HG02884 (cell line): Measurements from ENCODE around the gene MCC.

Experiments used
- ATAC-seq: cut with Tn5 transposase; IDR thresholded peaks from one replicate; pipeline ENCODE4 v1.9.1; 2021; ENCODE audit warnings: mild to moderate bottlenecking, moderate library complexity; ENCODE audit not compliant: unreplicated experiment

Gene MCC

DNA sequence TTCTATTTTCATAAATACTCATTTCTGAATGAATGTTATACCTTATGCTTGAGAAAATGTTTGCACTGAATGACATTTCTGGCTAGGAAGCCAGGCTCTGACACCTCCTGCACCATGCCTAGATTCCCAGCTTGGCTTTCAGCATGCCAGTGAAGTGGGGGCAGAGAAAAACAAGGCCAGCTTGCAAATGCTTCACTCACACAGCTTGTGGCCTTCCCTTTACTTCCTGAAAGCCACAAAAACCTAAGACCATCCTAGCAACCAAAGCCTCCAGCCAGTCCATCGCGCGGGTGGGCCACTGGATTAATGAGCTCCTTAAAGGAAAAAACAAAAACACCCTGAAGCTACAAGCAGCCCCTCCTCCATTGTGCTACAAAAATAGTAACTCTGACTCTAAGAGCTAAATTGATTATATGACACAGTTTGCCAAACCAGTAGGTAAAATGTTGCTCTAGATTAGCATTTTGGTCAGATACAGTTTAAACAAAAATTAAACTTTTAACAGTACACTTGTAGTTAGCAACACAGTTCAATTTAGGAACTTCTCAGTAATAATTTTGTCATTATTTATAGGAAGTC lies 213.3 kb downstream of the MCC start:
- no peak for ATAC-seq

- ATAC-seq = no peak
Observed at GRCh38 chr5:113273948-113274347, 214.3 kb downstream of the MCC start.

DNA sequence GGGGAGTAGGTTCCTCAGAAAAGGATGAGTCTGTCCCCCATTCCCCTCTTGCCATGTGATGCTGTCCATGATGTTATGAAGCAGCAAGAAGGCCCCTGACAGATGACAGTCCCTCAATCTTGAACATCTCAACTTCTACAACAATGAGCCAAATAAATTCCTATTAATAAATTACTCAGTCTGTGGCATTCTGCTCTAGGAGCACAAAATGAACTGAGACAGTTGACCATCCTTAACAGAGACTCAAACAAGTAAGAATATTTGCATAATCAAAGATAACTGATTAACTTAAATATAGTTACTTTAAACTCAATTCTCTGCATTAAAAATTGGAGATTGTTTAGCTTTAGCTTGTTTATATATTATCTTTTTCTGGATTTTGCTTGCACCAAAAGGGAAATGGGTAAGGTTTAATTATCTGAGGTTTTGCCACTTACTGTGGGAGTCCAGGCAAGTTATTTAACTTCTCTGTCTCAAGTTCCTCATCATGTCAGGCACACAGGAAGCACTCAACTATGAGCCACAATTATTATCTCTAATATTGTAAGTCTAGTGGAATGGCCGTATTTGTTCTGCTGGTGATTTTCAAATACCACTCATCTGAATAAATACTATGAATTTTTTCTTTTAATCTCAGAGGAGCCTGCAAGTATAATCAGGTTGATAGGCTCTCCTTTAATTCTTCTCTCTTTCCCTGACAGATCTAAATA lies 216.4 kb downstream of the MCC start:
- no peak for ATAC-seq

DNA sequence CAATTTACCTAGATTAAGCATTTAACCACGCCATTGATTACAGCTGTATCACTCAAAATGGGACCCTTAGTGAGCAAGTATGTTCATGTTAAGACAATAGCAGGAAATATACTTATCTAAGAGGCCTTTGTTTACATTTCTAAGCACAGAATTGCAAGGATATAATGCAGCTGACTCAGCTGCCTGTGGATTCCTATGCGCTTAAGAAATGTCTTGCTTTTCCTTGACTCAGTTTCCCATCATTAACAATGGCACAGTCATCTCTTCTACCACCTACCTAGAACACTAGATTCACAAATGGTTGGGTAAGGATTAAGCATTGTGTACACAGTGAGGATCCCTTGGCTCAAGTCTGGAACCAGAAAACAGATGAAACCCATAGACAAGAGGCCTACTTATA lies 217.2 kb downstream of the MCC start:
- no peak for ATAC-seq

DNA sequence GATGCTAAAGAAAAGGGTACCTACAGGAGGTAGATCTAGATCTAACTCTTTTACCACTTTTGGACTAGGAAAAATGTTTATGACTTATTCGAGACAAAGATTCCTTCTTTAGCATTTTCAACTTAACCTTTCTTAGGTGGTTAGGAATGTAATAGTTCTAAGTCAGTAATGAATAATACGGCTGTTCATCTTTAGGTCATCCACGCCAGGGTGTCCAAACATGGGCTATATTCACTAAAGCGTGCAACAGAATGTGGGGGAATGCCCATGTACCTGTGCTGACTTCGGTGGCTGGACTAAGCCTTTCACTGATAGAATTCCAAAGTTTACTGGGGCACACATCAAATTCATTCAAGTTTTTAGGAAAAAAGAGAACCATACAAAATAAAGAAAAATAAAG lies 218.2 kb downstream of the MCC start:
- ATAC-seq = no peak

DNA sequence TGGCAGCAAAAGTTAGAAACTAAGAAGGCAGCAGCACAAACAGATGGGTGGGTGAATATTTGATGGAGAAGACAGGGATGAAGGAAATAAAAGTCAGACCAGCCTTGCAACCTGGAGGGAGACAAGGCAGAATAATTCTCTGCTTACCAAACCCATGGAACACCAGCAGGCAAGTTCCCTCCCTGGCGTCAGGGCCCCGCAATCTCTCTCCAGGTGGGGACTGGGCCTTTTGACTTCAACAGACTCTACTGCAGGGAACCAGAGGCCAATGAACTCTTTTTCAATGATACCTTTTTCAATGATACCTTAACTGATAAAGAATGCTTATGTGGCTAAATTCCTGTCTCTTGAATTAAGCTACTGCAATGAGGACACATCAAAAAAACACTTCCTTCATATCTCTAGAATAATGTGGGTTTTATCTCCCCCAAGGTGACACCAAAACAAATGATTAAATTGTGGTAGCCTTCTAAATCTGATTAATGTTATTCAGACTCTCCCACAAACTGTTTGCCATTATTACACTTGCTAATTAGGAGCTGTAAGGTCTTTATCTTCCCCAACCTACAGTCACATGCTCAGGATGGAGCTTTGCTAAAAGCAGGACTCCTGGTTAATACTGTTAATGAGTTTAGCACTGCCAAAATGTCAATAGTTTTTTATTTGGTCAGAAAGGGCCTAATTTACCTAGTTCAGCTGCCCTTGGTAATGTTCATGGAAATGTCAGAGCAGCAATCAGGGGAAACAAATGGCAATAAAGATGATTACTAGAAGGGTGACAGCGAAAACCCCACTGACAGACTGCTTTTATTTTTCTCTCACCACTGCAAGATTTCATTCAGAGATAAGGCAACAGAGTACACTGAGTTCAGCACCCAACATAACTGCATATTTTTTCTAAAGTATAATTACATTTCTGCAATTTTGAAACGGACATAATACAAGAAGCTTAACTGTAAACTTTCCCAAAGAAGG lies 218.9 kb downstream of the MCC start:
- no peak for ATAC-seq

- no peak for ATAC-seq
Observed at GRCh38 chr5:113268232-113268631, 220.0 kb downstream of the MCC start.

GRCh38 chr5:113267361-113267900 lies 220.8 kb downstream of the MCC start:
- no peak for ATAC-seq

DNA sequence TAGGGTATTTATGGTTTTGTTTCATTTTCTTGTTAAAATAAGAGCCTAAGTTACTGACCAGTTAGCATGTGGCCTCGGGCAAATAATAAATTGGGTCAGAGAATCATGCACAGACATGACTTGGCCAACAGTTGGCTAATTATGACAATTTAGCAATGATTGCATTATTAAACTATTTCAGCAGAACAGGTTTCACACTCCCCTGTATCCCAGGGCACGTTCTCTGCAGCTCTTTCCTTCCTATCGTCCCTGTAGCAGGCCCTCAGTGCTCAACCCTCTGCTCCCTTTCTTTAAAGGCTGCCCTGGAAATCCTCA lies 221.4 kb downstream of the MCC start:
- no peak for ATAC-seq

DNA sequence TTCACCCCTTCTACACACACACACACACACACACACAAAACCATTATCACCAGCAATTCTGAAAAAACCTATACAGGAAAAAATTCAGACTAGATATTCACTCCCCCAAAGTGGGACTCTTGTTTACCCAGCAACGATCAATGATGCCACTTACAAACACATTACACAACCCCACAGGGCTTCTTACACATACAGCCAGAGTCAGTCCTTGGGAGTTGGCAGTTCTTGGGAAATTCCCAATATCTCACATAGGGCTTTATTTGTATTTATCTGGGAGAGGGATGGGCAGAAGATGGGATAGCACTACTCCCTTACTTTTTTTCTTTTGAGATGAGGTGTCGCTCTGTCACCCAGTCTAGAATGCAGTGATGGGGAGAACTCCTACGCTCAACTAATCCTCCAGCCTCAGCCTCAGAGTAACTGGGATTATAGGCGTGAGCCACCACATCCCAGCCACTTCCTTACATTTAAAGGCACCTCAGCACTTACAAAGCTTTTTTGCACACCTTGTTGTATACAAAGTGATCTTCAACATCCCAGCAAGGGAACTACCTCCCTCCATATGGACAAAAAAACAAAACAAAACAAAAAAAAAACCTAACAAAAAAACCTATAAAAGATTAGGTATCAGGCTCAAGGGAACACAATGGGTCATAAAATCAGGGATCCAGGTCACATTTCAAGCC lies 221.9 kb downstream of the MCC start:
- no peak for ATAC-seq

GRCh38 chr5:113265190-113265589 lies 223.1 kb downstream of the MCC start:
- ATAC-seq = no peak

DNA sequence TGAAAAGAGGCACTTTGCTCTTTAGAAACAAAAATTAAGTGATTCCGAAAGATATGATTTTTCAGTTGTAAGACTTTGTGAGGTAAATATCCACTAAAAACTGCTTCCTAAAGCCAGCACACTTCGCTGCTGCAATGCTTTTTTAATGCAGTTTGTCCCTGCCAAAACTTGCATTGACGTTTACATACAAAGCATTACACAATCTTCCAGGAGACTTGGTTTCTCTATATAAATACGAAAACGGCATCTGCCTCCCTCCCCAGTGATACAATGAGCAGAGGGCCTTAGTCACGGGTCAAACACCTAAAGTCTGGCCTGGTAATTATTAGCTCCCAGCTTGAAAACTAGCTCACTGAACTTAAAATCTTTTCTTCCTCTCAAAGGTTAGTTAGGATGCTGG lies 224.2 kb downstream of the MCC start:
- ATAC-seq = no peak

DNA sequence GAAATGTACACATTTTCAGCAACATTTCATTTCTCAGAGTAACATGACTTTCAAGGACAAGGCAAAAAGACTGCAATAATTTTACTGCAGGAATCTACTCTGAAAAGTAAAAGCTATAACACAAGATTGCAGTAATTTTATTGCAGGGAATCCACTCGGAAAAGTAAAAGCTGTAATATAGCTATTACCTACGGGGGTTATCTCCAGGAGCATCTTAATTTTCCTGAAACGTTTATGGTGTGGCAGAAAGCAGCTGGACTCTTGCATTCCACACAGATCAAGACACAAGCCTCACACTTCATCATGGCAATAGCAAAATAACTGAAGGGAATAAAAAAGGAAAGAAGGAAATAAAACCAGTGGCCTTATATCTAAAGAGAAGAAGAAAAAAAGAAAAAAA lies 224.7 kb downstream of the MCC start:
- ATAC-seq = no peak

DNA sequence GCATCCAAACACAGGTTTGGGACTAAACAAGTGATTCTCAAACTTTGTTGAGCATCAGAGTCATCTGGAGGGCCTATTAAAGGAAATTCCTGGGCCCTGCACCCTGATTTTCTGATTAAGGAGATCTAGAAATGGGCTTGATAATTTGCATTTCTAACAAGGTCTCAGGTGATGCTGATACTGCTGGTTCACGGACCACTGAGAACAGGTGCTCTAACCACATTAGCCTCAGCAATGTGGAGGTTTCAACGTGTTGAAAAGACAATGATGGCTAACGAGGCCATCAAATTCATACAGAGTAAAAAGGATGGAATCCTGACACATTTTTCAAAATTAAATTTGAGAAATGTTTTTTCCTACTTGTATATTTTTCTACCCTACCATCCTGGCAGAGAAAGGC lies 225.6 kb downstream of the MCC start:
- no peak for ATAC-seq

DNA sequence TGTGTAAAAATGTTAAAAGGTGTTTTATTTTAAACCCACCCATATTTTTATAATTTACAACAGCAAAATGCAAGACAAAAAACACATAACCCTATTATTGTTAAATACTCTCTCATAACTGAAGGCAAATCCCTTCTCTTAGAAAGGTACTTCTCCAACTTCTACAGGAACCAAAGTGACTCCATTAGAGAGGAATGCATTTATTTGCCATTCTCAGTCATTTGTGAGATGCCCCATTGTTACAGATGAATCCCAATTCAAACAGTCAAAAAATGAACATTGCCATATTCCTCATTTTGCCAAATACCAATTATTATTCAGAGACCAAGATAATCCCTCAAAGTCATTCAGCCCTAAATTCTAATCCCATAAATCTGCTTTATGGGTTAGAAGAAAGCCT lies 229.2 kb downstream of the MCC start:
- ATAC-seq = no peak

DNA sequence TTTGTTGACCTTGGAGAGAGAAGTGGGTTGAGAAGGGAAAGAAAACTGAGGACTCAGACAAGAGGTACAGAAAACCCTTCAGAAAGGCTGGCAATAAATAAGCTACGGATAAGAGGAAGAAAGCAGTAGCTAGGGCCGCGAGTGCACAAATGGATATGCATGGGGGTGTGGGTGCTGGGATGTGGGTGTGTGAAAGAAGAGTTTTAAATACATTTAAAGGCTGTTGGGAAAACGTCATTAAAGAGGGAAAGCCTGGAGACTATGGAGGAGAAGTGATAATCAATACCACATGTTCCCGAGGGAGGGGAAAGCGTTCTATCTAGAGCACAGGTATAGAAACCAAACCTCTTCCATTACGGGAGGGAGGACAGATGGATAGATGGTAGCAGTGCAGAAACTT lies 230.7 kb downstream of the MCC start:
- no peak for ATAC-seq

DNA sequence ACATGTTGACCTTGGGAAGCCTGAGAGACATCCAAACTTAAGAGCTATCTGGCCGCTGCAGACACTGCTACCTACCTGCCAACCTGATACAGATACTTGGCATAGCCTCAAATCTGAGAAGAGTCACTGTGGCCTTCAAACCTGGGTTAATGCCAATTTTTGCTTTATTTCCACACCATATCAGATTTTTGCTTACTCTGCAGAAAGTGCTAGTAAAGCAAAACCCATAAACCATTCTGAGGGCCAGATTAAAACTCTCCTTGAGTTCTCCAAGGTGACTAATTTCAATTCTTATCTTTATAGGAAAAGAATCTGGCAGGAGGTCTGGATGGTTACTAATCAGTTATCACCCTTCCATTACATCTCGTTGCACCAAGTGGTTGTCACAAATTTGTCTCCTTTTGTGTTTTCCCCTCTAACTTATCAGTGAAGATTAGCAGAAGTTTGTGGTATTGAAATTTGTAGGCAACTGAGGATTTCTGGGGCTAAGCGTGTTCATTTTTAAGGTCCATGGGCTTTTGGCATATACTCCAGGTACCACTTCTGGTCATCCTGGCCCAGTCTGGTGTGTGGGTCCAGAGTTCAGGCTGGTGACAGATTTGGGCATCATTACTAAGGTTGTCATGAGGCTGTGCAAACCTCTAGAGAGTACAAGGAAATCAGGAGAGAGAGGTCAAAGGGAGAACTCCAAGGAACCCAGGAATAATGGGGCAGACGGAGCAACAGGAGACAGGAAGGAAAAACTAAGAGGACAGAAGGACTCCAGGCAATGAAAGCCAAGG lies 231.4 kb downstream of the MCC start:
- ATAC-seq = no peak

GRCh38 chr5:113255579-113256386 lies 232.5 kb downstream of the MCC start:
- no peak for ATAC-seq

DNA sequence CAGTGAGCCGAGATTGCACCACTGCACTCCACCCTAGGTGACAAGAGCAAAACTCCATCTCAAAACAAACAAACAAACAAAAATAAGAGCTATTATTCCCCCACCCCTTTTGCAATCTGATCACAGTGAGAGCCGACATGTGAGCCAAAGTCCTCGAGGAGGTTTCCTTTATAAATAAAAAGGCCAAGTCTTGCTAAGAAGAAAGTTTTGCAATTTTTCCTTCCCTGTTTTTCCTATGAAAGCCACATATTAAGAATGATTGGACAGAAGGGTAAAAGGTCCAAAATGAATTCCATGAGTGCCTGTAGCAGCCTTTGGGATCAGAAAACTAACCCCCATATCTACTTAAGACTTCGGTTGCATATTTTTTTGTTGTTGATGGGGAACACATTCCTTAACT lies 233.1 kb downstream of the MCC start:
- ATAC-seq = no peak

DNA sequence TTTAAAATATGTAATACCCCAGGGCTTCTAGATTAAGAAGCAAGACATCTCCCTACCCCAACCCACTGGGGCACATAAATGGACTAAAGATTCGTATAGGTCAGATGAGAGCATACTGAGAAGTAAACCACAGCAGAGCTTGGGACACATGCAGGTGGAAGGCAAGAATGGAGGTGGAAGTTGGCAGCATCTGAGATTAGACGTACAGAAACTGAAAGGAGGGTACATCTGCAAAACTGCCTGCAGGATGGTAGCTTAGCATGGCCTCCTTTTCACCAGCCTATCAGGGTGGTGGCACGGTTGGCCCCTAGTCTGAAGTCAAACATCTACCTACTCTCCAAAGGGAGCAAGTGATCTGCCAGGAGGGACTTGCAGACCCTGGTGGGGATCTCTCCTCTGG lies 235.2 kb downstream of the MCC start:
- no peak for ATAC-seq
